ENCODE data around the gene TNS1. TPM values are rescaled to one million over a fixed set of nuclear protein-coding genes. Genes with fewer than 3 reads are reported as not detected.

TNS1 gene
- polyA plus RNA-seq, 1 of the 3 experiments (the other 2 are of a cell fraction) = 12.1 TPM

- H4K20me1 ChIP-seq (ENCODE audit: insufficient read depth) = peaks cover 90% of the 10 kb centered on the region
- H2AFZ ChIP-seq (ENCODE audit: low read depth) = no peak overlapping the region
- no peak overlapping the region for H3K4me3 ChIP-seq (ENCODE audit: low read depth in 2 of 2, low read length in 1 of 2)
- H3K4me2 ChIP-seq = no peak overlapping the region
- POLR2A ChIA-PET = interaction anchor here (0.5 to 0.6 kb wide), 2 partner anchors 63 to 239 kb away, joined by 3 to 4 read pairs; no protein-coding TSS in a partner anchor
- WGBS (ENCODE audit: low lambda C conversion rate) = 73% methylated on average over 4 of the region's 4 CpGs
- peaks cover 73% of the 10 kb centered on the region for H3K79me2 ChIP-seq (ENCODE audit: insufficient read depth)
- no peaks in the 10 kb centered on the region for H3K9me2 ChIP-seq
- no peaks in the 10 kb centered on the region for H3K9me3 ChIP-seq
- peaks cover 0 to 3% of the 10 kb centered on the region in 2 experiments for H3K36me3 ChIP-seq (replicated peaks in 1 of 2; ENCODE audit: control insufficient read depth in 1 of 2, insufficient read depth in 2 of 2, low read length in 1 of 2)
- H3K9ac ChIP-seq = no peak overlapping the region
- CTCF ChIA-PET = interaction anchor here (0.8 to 9.7 kb wide), 7 partner anchors 9 to 64 kb away, joined by 3 to 68 read pairs (median 4); no protein-coding TSS in a partner anchor
- peaks cover 3 to 76% of the 10 kb centered on the region in 2 experiments; a peak in 3 of 4 replicates for H3K4me1 ChIP-seq (ENCODE audit: control insufficient read depth in 1 of 2, insufficient read depth in 2 of 2, low read depth in 1 of 2, low read length in 1 of 2)
- TF ChIP-seq USF1 (IDR thresholded peaks at IDR 0.05; ENCODE audit: borderline replicate concordance, low read depth) (no peak), ZBTB33 (IDR thresholded peaks at IDR 0.05; ENCODE audit: borderline replicate concordance, low read depth) (no peak), REST (IDR thresholded peaks at IDR 0.05; ENCODE audit: low read depth, low read length) (no peak), JUND (IDR thresholded peaks at IDR 0.05) (no peak), USF2 (IDR thresholded peaks at IDR 0.05; ENCODE audit: borderline replicate concordance, low read depth, low read length) (no peak), MAX (IDR thresholded peaks at IDR 0.05; ENCODE audit: low read depth) (no peak), GABPA (IDR thresholded peaks at IDR 0.05; ENCODE audit: low read depth) (no peak), TEAD4 (IDR thresholded peaks at IDR 0.05; ENCODE audit: borderline replicate concordance, insufficient read depth) (no peak), FOXM1 (IDR thresholded peaks at IDR 0.05; ENCODE audit: low read depth) (no peak)
- H3K27ac ChIP-seq (ENCODE audit: low read depth in 2 of 2, low read length in 1 of 2) = no peak overlapping the region; a peak in 1 of 4 replicates
- H3F3A ChIP-seq (replicated peaks; ENCODE audit: insufficient read depth) = no peaks in the 10 kb centered on the region
- no peaks in the 10 kb centered on the region for H3K27me3 ChIP-seq (ENCODE audit: insufficient read depth)
- DNase-seq = no peak
Measured at GRCh38 chr2:217951091-217951490, 51.7 kb downstream of the TNS1 start.
